HG03521 (cell line): ENCODE measurements around the gene C9orf72.

Source experiments
- ATAC-seq: cut with Tn5 transposase; IDR thresholded peaks from one replicate; pipeline ENCODE4 v1.9.1; 2021; ENCODE audit warnings: mild to moderate bottlenecking, moderate library complexity; ENCODE audit not compliant: unreplicated experiment

The C9orf72 gene

GRCh38 chr9:27539479-27540441 lies 33.5 kb downstream of the C9orf72 start:
- ATAC-seq, result no peak

- ATAC-seq, result peak; percentile 38
These were observed 34.6 kb downstream of the C9orf72 start for GRCh38 chr9:27538647-27539046.

- ATAC-seq, result no peak
These were observed 35.5 kb downstream of the C9orf72 start for GRCh38 chr9:27537756-27538155.

GRCh38 chr9:27537027-27537435 lies 36.2 kb downstream of the C9orf72 start:
- no peak for ATAC-seq

GRCh38 chr9:27536168-27536567 lies 37.1 kb downstream of the C9orf72 start:
- ATAC-seq, result no peak

GRCh38 chr9:27535701-27536118 lies 37.6 kb downstream of the C9orf72 start:
- ATAC-seq, result peak; percentile 54

- ATAC-seq, result no peak
These were observed 38.5 kb downstream of the C9orf72 start for GRCh38 chr9:27534658-27535209.

- ATAC-seq, result no peak
These were observed 39.1 kb downstream of the C9orf72 start for GRCh38 chr9:27534131-27534530.

GRCh38 chr9:27533311-27533710 lies 40.0 kb downstream of the C9orf72 start:
- ATAC-seq, result no peak

- no peak for ATAC-seq
These were observed 41.2 kb downstream of the C9orf72 start for GRCh38 chr9:27532046-27532445.

GRCh38 chr9:27530915-27531755 lies 42.1 kb downstream of the C9orf72 start:
- no peak for ATAC-seq

- peak; percentile 88 for ATAC-seq
These were observed 43.7 kb downstream of the C9orf72 start, which contains the start of gene MOB3B for GRCh38 chr9:27529316-27530278. TSS of gene MOB3B (minus strand) at chr9:27529814. CDS start at chr9:27455550, 74,264 bp downstream.

GRCh38 chr9:27528886-27529315 lies 44.4 kb downstream of the C9orf72 start:
- ATAC-seq, result no peak

- no peak for ATAC-seq
These were observed 45.0 kb downstream of the C9orf72 start for GRCh38 chr9:27528076-27528885.

GRCh38 chr9:27527702-27528075 lies 45.6 kb downstream of the C9orf72 start:
- no peak for ATAC-seq

GRCh38 chr9:27524236-27524635 lies 49.0 kb downstream of the C9orf72 start, which contains the start of gene IFNK:
TSS of gene IFNK (plus strand) at chr9:27524290. CDS start at chr9:27524337, 47 bp downstream.
- no peak for ATAC-seq

GRCh38 chr9:27523141-27523540 lies 50.1 kb downstream of the C9orf72 start:
- no peak for ATAC-seq

- no peak for ATAC-seq
These were observed 52.3 kb downstream of the C9orf72 start for GRCh38 chr9:27520986-27521385.
